ENCODE measurements around the gene MATN1.

DNA sequence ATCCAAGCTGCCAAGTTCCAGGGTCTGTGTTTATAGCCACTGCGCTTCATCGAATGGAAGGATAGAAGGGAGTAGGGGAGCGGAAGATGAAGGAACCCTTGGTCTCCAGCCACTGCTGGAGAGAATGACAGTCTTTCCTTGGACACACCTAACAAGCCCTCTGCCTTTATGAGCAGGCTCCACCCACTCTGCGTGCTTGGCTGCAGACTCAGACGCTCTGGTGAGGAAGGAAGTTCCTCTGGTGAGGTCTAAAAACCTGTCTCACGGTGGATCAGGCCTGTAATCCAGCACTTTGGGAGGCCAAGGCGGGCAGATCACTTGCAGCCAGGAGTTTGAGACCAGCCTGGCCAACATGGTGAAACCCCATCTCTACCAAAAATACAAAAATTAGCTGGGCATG, 55.4 kb downstream of the MATN1 start:
- TF ChIP-seq, protein P1, sequence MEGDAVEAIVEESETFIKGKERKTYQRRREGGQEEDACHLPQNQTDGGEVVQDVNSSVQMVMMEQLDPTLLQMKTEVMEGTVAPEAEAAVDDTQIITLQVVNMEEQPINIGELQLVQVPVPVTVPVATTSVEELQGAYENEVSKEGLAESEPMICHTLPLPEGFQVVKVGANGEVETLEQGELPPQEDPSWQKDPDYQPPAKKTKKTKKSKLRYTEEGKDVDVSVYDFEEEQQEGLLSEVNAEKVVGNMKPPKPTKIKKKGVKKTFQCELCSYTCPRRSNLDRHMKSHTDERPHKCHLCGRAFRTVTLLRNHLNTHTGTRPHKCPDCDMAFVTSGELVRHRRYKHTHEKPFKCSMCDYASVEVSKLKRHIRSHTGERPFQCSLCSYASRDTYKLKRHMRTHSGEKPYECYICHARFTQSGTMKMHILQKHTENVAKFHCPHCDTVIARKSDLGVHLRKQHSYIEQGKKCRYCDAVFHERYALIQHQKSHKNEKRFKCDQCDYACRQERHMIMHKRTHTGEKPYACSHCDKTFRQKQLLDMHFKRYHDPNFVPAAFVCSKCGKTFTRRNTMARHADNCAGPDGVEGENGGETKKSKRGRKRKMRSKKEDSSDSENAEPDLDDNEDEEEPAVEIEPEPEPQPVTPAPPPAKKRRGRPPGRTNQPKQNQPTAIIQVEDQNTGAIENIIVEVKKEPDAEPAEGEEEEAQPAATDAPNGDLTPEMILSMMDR (IDR thresholded peaks at IDR 0.05), result no peak
- TF ChIP-seq EP300 (IDR thresholded peaks at IDR 0.05), result no peak
- TF ChIP-seq POLR2A (IDR thresholded peaks at IDR 0.05), result no peak
